Activated B cell treated with CpG ODN at 0.5 μM for 24 hours (primary cell): ENCODE measurements around the gene CFAP299. TPM values are rescaled to one million over a fixed set of nuclear protein-coding genes. Genes with fewer than 3 reads are reported as not detected.

Source experiments
- ATAC-seq: fragments of 200-7000 bp; cut with Tn5 transposase; one replicate; pipeline ENCODE4 v1.10.0; 2021; ENCODE audit warnings: low read depth, mild to moderate bottlenecking, moderate library complexity
- CTCF ChIA-PET: fragments of 350-600 bp; sonication (Branson Sonifier 250); formaldehyde crosslinking; loops from one replicate; lab custom pipeline; 2021; ENCODE audit warnings: antibody characterized with exemption; lab: Charles Lee
- POLR2A ChIA-PET: fragments of 350-600 bp; sonication (Branson Sonifier 250); formaldehyde crosslinking; loops from one replicate; lab custom pipeline; 2021; ENCODE audit warnings: antibody characterized with exemption; lab: Charles Lee
- DNase-seq: peaks from one replicate; pipeline ENCODE4 v3.0.0; 2022
- H3K27ac Mint-ChIP-seq: one replicate; pipeline ENCODE4 v1.8.0; 2020; ENCODE audit warnings: mixed read lengths
- H3K27me3 Mint-ChIP-seq: one replicate; pipeline ENCODE4 v1.8.0; 2021; ENCODE audit warnings: mixed read lengths
- H3K36me3 Mint-ChIP-seq: one replicate; pipeline ENCODE4 v1.8.0; 2021; ENCODE audit warnings: low read depth, mixed read lengths
- H3K4me1 Mint-ChIP-seq: one replicate; pipeline ENCODE4 v1.8.0; 2021; ENCODE audit warnings: mixed read lengths
- H3K4me3 Mint-ChIP-seq: one replicate; pipeline ENCODE4 v1.8.0; 2020; ENCODE audit warnings: mild to moderate bottlenecking, mixed read lengths
- H3K9me3 Mint-ChIP-seq: one replicate; pipeline ENCODE4 v1.8.0; 2020; ENCODE audit warnings: mixed read lengths
- intact Hi-C: fragments of 100-400 bp; cut with micrococcal nuclease; formaldehyde crosslinking; loops from one replicate; pipeline ENCODE4 v1.15.1; 2024
- total RNA-seq: library from RNA; stranded (reverse); gene quantifications from 2 replicates; pipeline ENCODE4 v1.2.3, GENCODE V29; 2022
- TF ChIP-seq, protein P1 (sequence below): fragments of 200-600 bp; IDR thresholded peaks from one replicate; pipeline ENCODE4 v1.8.0; 2022; ENCODE audit warnings: antibody characterized with exemption, mild to moderate bottlenecking

The CFAP299 gene
- total RNA-seq, 1 donor from 2014 or later = not detected

DNA sequence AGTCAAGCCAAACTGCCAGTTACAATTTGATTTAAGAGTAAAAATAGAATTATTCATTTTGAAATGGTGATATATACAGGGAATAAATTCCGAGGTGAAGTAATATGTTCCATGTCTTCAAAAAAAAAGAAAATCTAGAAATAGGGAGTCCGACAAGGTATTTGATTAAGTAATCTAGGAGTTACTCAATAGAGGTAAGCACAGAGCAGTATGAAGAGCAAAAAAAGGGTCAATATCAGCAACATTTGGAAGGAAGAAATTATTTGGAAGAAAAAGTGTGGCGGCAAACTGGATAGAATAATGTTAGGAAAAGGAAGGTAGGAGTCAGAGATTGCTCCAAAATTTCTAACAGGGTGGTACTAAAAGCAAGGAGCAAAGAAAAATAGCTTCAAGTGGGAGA lies 581.2 kb downstream of the CFAP299 start:
- intact Hi-C loops = no loop called here
- no peak overlapping the region for H3K4me3 Mint-ChIP-seq
- DNase-seq = no peak
- ATAC-seq = no peak
- no peaks in the 10 kb centered on the region for H3K27me3 Mint-ChIP-seq
- no peaks in the 10 kb centered on the region for H3K36me3 Mint-ChIP-seq
- no peak overlapping the region for H3K27ac Mint-ChIP-seq
- CTCF ChIA-PET = no interaction called here
- no peaks in the 10 kb centered on the region for H3K9me3 Mint-ChIP-seq
- peaks cover 12% of the 10 kb centered on the region for H3K4me1 Mint-ChIP-seq
- POLR2A ChIA-PET = no interaction called here
- TF ChIP-seq, protein P1, sequence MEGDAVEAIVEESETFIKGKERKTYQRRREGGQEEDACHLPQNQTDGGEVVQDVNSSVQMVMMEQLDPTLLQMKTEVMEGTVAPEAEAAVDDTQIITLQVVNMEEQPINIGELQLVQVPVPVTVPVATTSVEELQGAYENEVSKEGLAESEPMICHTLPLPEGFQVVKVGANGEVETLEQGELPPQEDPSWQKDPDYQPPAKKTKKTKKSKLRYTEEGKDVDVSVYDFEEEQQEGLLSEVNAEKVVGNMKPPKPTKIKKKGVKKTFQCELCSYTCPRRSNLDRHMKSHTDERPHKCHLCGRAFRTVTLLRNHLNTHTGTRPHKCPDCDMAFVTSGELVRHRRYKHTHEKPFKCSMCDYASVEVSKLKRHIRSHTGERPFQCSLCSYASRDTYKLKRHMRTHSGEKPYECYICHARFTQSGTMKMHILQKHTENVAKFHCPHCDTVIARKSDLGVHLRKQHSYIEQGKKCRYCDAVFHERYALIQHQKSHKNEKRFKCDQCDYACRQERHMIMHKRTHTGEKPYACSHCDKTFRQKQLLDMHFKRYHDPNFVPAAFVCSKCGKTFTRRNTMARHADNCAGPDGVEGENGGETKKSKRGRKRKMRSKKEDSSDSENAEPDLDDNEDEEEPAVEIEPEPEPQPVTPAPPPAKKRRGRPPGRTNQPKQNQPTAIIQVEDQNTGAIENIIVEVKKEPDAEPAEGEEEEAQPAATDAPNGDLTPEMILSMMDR = no peak

DNA sequence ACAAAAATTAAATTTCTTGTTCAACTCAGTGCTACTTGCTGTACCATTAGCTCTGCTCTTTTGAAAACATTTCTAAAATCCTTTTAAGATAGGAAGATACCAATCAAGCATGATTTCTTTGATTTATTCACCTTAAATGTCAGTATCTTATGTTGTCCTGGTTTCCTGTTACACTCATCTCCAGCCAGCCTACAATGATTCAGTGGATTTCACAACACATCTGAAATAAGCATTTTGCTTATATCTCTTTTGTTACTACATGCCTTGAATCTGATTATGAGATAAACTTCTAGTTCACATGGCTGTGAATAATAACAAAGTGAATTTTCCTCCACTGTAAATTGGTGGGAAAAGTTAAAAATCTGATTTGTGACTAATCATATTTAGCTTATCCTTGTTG lies 582.5 kb downstream of the CFAP299 start:
- H3K9me3 Mint-ChIP-seq = no peaks in the 10 kb centered on the region

DNA sequence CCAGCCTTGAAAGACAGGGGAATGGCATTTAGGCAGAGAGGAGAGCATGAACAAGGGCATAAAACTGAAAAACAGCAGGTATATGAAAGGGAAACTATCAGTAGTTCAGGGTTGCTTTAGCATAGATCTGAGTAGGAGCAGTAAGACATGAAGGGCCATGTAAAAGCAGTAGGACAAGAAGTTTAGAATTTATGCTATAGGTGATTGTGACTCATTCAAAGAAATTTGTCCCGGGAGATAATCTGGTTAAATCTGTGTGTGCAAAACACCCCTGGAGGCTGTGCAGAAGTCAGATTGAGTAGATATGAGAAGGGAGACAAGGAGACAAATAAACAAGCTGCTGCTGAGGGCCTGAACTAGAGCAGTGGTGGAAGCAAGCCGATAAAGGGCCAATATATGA lies 585.9 kb downstream of the CFAP299 start:
- no peak overlapping the region for H3K4me3 Mint-ChIP-seq
- DNase-seq (no peak), ATAC-seq (no peak)
- intact Hi-C loops = no loop called here
- no peaks in the 10 kb centered on the region for H3K36me3 Mint-ChIP-seq
- ChIA-PET CTCF (no interaction called here), POLR2A (no interaction called here)
- no peaks in the 10 kb centered on the region for H3K9me3 Mint-ChIP-seq
- H3K27me3 Mint-ChIP-seq = no peaks in the 10 kb centered on the region
- TF ChIP-seq, protein P1 = no peak
- H3K4me1 Mint-ChIP-seq = no peaks in the 10 kb centered on the region
- no peak overlapping the region for H3K27ac Mint-ChIP-seq

More for the DNA sequence above, 582.5 kb downstream of the CFAP299 start:
- no peak overlapping the region for H3K4me3 Mint-ChIP-seq
- ChIA-PET POLR2A (no interaction called here), CTCF (no interaction called here)
- TF ChIP-seq, protein P1 = no peak
- ATAC-seq = no peak
- H3K4me1 Mint-ChIP-seq = peaks cover 12% of the 10 kb centered on the region
- no peaks in the 10 kb centered on the region for H3K36me3 Mint-ChIP-seq
- no peaks in the 10 kb centered on the region for H3K27me3 Mint-ChIP-seq
- no peak overlapping the region for H3K27ac Mint-ChIP-seq
- intact Hi-C loops = no loop called here
- no peak for DNase-seq

DNA sequence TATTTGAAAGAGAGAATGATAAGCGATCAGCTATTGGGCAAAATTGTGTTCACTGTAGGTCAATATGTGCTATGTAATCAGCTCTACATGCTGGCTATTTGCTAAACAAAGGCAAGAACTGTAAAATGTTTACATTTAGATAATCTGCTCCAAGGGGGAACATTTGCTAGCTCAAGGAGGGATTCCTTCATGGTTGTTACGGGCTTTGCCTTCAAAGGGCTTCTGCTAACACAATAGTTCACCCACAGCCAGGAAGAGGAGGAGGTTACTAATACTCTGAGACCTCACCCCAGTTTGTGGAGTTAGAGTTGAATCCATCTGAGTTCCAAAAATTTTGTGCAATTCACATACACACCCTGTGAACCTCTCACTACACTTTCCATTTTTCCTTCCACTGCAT lies 587.4 kb downstream of the CFAP299 start:
- no peaks in the 10 kb centered on the region for H3K36me3 Mint-ChIP-seq
- ATAC-seq = no peak
- H3K27me3 Mint-ChIP-seq = no peaks in the 10 kb centered on the region
- no peak overlapping the region for H3K4me3 Mint-ChIP-seq
- no peaks in the 10 kb centered on the region for H3K4me1 Mint-ChIP-seq
- intact Hi-C loops = no loop called here
- TF ChIP-seq, protein P1 = no peak
- no peaks in the 10 kb centered on the region for H3K9me3 Mint-ChIP-seq
- no peak for DNase-seq
- H3K27ac Mint-ChIP-seq = no peak overlapping the region
- CTCF ChIA-PET = no interaction called here
- POLR2A ChIA-PET = no interaction called here

DNA sequence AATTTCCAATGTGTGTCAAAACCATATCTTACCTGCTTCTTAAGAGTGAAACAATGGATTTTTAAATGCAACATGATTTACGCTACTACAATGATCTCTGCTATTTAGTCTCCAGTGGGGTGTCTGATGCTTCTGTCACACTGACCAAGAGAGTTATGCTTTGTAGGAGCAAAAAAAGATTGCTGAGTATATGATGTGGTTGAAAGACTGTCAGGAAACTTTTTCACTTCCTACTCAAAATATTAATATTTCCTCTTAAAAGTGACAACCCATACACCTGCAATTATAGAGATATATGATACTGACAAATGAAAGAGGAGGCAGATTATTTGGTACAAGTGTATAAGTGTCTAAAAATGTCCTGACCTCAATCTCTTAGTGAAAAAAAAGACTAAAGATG lies 589.8 kb downstream of the CFAP299 start:
- Mint-ChIP-seq H3K27ac (no peak overlapping the region), H3K9me3 (no peaks in the 10 kb centered on the region), H3K36me3 (no peaks in the 10 kb centered on the region), H3K4me1 (no peaks in the 10 kb centered on the region), H3K27me3 (no peaks in the 10 kb centered on the region), H3K4me3 (no peak overlapping the region)
- intact Hi-C loops = no loop called here
- DNase-seq = no peak
- no peak for ATAC-seq
- ChIA-PET POLR2A (no interaction called here), CTCF (interaction anchor here (1.2 kb wide), 1 partner anchor 10 kb away, joined by 3 read pairs; no protein-coding TSS in a partner anchor)
- TF ChIP-seq, protein P1 = no peak
